Hematopoietic multipotent progenitor cell (in vitro differentiated cells): ENCODE results near the gene CRB2. TPM values are rescaled to one million over a fixed set of nuclear protein-coding genes. Genes with fewer than 3 reads are reported as not detected.
"Not testable (repeated sequence)": the region's sequence is repeated elsewhere in the genome, so short reads cannot be mapped to it uniquely, and the experiment has no call there.

Experiments
- DNase-seq, 3 donors: peaks; one replicate each; pipeline ENCODE4 v3.0.0-alpha.2; 2011 to 2015; ENCODE audit warnings: low read depth in 2 of 3, low spot score in 2 of 3
- total RNA-seq: library from RNA; depleted of rRNA; stranded (reverse); fragments of >200 nt; gene quantifications from one replicate; pipeline ENCODE4 v1.2.3, GENCODE V29; 2012

The CRB2 gene
- total RNA-seq, 1 donor: under 0.01 TPM

DNA sequence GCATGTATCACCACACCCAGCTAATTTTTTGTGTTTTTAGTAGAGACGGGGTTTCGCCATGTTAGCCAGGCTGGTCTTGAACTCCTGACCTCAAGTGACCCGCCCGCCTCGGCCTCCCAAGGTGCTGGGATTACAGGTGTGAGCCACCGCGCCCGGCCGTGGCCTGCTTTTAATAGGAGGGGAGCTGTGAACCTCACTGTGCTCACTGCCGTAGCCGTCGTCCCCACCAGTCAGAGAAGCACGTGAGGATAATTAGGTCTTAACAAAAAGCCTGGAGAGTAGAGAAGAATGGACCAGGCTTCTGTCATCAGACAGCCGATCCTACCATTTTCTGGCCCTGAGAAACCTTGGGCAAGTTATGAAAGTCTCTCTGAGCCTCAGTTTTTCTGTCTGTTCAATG is 42.9 kb downstream of the CRB2 start:
- DNase-seq: not testable (repeated sequence)

GRCh38 chr9:123399803-123400378 is 43.9 kb downstream of the CRB2 start:
- peak in 1 of 3 donors; percentile 19 for DNase-seq

- DNase-seq: no peak
These were observed 45.0 kb downstream of the CRB2 start for GRCh38 chr9:123400926-123401503.

GRCh38 chr9:123401879-123402513 is 46.0 kb downstream of the CRB2 start:
- peak in 2 of 3 donors; percentile 21 to 50 for DNase-seq

DNA sequence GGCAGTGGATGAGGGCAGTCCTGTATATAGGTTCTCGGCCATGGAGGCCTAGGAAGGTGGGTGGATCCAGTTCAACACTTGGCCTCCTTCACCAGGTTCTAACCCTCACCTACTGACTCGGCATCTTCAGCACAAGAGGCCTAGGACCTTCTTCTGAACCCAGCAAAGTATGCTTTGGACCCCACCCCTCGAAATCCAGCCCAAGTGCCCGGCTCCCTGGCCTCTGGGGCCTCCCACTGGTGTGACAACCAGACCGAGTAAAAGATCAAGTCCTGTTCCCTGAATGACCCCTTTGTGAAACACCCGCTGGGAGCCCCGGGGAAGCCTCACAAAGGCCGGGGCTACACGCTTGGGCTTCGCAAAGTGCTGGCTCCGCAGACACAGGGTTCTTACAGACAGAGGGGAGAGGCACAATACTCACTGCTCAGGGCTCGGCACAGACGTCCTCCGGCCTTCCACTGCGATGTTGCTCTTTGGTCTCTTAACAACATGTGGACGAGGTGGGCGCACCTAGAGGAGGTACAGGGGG is 47.0 kb downstream of the CRB2 start:
- no peak for DNase-seq

- no peak for DNase-seq
These were observed 50.0 kb downstream of the CRB2 start for GRCh38 chr9:123406016-123406415.

- DNase-seq: no peak
These were observed 50.8 kb downstream of the CRB2 start for GRCh38 chr9:123406691-123407216.

DNA sequence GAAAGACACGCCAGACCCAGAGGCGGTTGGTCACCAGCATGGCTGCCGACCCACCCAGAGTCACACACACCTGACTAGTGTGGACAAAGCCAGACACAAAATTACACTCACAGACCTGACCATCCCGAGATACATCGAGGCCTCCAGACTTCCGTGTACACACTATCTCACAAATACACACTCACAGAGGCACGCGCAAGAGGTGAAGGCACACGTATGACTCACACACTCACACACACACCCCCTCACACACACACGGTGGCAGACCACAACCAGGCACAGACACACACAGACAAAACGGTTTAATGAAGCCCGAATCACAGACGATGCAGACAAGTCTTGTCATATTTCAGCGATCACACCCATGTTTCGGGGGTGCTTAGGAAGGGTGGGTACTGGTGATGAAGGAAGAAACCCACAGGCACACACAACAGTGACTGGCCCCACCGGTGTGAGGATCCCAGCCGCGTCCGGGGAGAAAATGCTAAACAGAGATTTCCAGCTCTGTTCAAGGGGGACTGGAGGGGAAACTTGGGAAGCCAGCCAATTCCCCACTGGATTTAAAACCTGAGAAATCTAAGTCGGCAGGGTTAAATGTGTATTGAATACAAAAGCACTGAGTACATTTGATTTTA is 51.3 kb downstream of the CRB2 start:
- DNase-seq: no peak

DNA sequence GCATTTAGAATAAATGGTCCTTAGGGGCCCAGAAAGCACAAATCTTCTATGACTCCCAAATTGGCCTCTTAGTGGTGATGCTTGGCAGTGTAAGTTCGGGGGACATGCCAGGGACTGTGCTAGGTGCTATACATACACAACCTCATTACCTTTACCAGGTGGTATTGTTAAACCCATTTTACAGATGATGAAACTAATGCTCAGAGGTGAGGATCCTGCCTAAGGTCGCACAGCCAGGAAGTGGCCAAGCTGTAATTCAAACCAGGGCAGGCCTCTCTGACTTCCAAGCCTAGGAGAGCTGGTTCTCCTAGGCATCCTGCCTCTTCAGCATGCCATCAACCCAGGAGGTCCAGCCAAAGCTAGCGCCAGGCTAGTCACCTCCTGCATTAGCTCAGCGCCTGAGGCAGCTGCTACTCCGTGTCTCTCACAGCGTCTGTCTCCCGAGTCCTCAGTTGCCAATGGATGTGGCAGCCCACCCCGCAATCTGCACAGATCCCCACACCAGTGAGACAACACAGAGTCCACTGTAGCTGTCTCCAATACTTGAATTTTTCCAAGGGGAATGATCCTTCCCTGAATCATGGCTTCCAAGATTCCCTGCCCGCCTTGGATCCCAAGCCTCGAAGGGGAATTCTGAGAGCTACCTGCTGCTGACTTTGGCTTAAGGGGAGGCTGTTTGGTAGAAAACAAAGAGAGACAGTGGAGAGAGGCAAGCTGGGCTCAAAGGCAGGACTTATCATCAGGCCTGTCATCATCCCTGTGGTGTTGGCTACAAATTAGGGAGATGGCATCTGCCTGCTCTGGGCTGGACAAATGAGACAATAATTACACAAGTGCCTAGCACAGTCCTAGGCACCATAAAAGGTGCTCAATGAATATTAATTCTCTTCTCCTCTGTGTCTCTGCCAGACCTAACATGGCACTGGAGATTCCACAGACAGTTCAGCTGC is 52.6 kb downstream of the CRB2 start:
- DNase-seq: no peak

GRCh38 chr9:123410281-123410910 is 54.4 kb downstream of the CRB2 start:
- DNase-seq: no peak

DNA sequence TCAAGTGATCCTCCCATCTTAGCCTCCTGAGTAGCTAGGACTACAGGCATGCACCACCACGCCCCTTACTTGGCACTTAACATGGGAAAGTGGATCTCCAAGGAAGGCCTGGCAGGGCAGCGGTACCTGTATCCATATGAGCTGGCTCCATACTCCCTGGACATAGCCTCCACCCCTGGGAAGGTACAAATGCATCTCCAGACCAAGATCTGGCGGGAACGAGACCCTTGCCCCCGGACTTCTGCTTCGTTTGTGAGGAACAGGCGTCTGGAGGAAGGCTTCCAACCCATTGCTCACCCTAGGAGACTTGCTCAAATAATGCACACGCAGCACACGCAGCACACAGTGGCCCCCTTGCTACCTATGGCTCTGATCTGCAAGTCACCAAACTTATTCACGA is 55.2 kb downstream of the CRB2 start:
- DNase-seq: no peak

DNA sequence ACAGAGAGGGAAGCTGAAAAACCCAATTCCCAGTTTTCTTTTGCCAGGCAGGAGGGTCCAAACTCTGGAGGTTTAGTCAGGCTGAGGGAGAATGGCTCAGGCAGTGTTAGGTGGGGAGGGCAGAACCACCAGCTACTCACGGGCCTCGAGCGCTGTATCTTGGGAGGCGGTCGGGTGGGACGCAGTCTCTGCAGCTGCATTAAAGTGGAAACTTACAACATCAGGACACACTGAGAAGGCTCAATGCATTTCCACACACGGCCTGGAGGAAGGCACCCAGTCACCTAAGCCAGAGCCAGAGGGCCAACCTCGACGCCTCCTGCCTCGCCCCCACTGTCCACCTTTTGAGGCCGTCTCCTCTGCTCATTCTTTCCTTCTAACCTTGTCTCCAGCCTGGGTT is 55.6 kb downstream of the CRB2 start:
- no peak for DNase-seq

GRCh38 chr9:123412171-123412820 is 56.3 kb downstream of the CRB2 start:
- no peak for DNase-seq

- DNase-seq: no peak
These were observed 58.2 kb downstream of the CRB2 start for GRCh38 chr9:123414204-123414603.

DNA sequence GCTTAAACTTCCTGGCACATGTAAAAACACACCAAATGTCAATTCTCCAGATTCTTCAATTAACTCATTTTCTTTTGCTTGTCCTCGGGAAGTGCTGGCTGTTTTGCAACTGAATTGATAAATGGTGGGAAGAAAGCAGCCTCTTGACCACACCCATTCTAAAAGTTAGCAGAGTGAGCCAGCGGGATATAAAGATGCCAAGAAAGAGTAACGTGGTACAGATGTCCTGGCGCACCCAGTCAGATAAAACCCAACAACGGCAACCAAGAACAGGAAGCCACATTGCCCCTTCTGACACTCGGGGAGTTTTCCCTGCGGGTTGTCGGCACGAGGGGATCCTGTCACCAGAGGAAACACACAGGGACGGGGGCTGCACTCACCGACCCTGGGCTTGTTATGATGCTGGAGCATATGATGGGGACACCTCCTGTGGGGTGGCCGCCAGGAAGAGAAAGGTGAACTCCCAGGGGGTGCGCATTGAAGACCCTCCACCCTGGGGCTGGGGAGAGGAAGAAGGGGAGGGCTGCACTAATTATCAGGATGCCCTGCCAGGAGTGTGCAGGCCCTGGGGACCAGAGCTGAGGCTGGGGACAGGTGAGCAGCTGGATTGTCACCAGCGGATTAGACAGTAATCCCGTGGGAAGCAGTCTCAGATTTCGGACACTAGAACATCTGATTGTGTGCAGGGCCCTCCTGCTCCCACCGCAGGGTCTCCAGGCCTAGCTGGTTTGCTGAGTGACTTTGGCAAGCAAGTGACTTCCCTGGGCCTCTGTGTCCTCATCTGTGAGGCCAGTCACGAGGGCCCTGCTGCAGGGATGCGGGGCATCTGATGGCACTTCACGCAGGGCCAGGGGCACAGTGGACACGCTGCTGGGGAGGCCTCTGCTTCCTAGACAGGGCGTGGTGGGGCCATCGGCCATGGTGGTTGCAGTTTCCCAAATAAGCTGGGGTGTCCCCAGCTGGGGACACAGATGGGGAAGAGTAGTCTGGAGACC is 59.2 kb downstream of the CRB2 start:
- DNase-seq: no peak

- no peak for DNase-seq
These were observed 60.2 kb downstream of the CRB2 start for GRCh38 chr9:123416176-123416575.

DNA sequence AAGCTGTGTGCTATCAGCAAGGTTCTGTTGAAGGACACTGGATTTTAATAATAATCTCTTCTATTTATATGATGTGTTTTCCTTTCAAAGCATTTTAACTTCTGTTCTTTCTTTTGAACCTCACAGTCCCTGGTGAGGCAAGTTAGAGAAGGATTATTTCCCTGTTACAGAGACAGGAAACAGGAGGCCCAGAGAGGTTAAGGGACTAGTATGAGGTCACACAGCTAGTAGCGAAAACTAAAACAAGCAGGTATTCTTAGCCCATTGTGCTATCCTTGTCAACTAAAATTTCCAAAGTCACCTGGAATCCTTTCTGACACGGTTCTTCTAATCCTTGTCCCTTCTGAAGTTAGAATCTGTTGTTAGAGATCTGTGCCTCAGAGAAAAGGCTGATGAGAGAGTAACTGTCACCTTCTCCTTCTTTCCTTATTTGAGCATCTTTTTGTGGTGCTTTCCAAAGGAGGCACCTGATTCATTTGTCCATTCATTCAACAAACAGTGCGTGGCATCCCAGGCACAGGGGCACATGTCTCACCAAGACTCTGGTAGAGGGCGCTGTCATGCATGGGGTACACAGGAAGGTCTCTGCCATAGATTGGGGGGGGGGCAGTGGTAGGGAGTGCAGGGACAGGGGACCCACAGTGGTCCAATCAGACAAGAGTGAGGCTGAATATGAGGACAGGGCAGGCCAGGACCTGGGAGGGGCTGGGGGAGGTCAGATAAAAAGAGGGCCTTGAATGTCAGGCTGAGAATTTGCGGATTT is 61.5 kb downstream of the CRB2 start:
- DNase-seq: no peak
